ENCODE measurements around the gene PEX6.

DNA sequence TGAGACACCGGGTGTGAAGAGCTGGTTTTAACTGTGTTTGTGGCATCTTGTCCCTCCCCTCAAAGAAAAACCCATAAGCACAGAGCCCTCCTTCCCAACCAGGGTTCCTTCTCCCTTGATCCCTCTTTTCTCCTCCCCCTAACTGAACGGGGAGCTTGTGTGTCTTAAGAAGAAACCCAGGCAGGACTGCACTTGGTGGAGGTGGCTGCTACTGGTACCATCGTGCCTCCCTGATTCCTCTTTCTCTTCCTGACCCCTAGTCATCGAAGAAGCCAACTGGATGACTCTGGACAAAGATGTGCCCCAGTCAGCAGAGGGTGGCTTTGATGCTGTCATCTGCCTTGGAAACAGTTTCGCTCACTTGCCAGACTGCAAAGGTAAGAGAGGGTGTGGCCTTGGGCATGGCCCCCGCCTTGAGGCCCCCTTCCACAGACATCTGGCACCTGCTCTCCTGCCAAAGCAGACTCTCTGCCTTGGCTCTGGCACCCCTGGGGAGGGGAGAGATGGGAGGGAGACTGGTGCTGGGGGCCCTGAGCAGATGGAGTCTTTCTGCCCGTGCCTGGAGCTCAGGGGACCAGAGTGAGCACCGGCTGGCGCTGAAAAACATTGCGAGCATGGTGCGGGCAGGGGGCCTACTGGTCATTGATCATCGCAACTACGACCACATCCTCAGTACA lies 16.3 kb downstream of the PEX6 start:
- TF ChIP-seq, protein P1, sequence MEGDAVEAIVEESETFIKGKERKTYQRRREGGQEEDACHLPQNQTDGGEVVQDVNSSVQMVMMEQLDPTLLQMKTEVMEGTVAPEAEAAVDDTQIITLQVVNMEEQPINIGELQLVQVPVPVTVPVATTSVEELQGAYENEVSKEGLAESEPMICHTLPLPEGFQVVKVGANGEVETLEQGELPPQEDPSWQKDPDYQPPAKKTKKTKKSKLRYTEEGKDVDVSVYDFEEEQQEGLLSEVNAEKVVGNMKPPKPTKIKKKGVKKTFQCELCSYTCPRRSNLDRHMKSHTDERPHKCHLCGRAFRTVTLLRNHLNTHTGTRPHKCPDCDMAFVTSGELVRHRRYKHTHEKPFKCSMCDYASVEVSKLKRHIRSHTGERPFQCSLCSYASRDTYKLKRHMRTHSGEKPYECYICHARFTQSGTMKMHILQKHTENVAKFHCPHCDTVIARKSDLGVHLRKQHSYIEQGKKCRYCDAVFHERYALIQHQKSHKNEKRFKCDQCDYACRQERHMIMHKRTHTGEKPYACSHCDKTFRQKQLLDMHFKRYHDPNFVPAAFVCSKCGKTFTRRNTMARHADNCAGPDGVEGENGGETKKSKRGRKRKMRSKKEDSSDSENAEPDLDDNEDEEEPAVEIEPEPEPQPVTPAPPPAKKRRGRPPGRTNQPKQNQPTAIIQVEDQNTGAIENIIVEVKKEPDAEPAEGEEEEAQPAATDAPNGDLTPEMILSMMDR (conservative IDR thresholded peaks at IDR 0.05; ENCODE audit: low read length): no peak
- no peak for TF ChIP-seq EZH2phosphoT487 (IDR thresholded peaks at IDR 0.05; ENCODE audit: borderline replicate concordance)

Data from Loucy (cell line).